Esophagus mucosa (tissue), 1 donor: Measurements from ENCODE around the gene CTPS2. TPM values are rescaled to one million over a fixed set of nuclear protein-coding genes. Genes with fewer than 3 reads are reported as not detected.

Source experiments
- ATAC-seq: fragments of 200-7000 bp; cut with Tn5 transposase; one replicate; pipeline ENCODE4 v1.9.1; 2020
- total RNA-seq: library from RNA; stranded (reverse); gene quantifications from one replicate; pipeline ENCODE4 v1.2.4, GENCODE V29; 2023
- donor health status: DM: yes; HTN: yes; CAD: no.

Gene CTPS2
- total RNA-seq, 1 donor from 2014 or later = 4.8 TPM

DNA sequence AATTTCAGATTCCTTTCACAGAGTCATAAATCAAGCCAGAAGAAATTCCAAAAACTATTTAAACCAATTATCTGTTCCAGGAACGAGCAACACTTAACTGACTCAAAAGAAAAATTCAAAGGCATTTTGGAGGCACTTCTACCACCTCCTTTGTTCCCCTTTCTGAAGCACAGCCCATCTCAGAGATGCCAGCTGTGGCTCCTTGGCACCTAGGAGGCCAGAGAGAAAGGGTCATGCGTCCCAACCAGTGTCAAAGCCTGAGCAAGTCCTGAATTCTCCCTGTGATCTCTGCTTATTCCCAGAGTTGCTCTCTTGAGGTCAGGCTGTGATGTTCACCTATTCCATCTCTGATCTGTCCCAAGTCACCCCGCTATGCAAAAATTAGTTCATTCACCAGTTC is 167.5 kb downstream of the CTPS2 start:
- no peak for ATAC-seq

Other genes starting within 250 kb of the CTPS2 start
- gene S100G, start 62.5 kb downstream of the CTPS2 start, total RNA-seq = not detected
- gene SYAP1, start 6.9 kb upstream of the CTPS2 start, total RNA-seq = 23.2 TPM
- gene TXLNG, start 73.8 kb upstream of the CTPS2 start, total RNA-seq = 8.5 TPM
- 72.5 TPM for gene RBBP7, start 157.7 kb upstream of the CTPS2 start, total RNA-seq
- gene REPS2, start 234.0 kb upstream of the CTPS2 start, total RNA-seq = 0.88 TPM